GM18873 (cell line): ENCODE results near the gene G3BP2.
"Not testable (repeated sequence)": the region's sequence is repeated elsewhere in the genome, so short reads cannot be mapped to it uniquely, and the experiment has no call there.

ENCODE experiments used
- ATAC-seq: cut with Tn5 transposase; IDR thresholded peaks from one replicate; pipeline ENCODE4 v1.9.1; 2021; ENCODE audit warnings: mild to moderate bottlenecking, moderate library complexity, moderate number of reproducible peaks; ENCODE audit not compliant: unreplicated experiment, low FRiP score

The G3BP2 gene

GRCh38 chr4:75673027-75673958, at the start of gene G3BP2:
Gene G3BP2, minus strand, starts transcription at chr4:75673411. Its CDS starts 11,386 bp downstream, at chr4:75662025.
- ATAC-seq: peak; percentile 94

GRCh38 chr4:75722417-75722816, 49.2 kb upstream of the G3BP2 start:
- no peak for ATAC-seq

- ATAC-seq: no peak
Measured at GRCh38 chr4:75718529-75718928, 45.3 kb upstream of the G3BP2 start.

GRCh38 chr4:75717408-75717807, 44.2 kb upstream of the G3BP2 start:
- ATAC-seq: no peak

- not testable (repeated sequence) for ATAC-seq
Measured at GRCh38 chr4:75716054-75716453, 42.8 kb upstream of the G3BP2 start.

GRCh38 chr4:75715105-75715799, 42.0 kb upstream of the G3BP2 start:
- ATAC-seq: no peak

- ATAC-seq: no peak
Measured at GRCh38 chr4:75714704-75715103, 41.5 kb upstream of the G3BP2 start.

GRCh38 chr4:75714011-75714410, 40.8 kb upstream of the G3BP2 start:
- ATAC-seq: no peak

- ATAC-seq: no peak
Measured at GRCh38 chr4:75710246-75710645, 37.0 kb upstream of the G3BP2 start.

- no peak for ATAC-seq
Measured at GRCh38 chr4:75708218-75708691, 35.0 kb upstream of the G3BP2 start.

GRCh38 chr4:75705198-75705977, 32.2 kb upstream of the G3BP2 start:
- ATAC-seq: no peak

- no peak for ATAC-seq
Measured at GRCh38 chr4:75702919-75703411, 29.8 kb upstream of the G3BP2 start.

GRCh38 chr4:75699299-75699698, 26.1 kb upstream of the G3BP2 start:
- no peak for ATAC-seq

- ATAC-seq: peak; percentile 31
Measured at GRCh38 chr4:75698963-75699228, 25.7 kb upstream of the G3BP2 start.

GRCh38 chr4:75698162-75698962, 25.2 kb upstream of the G3BP2 start:
- ATAC-seq: peak; percentile 96

GRCh38 chr4:75696581-75696980, 23.4 kb upstream of the G3BP2 start:
- no peak for ATAC-seq

GRCh38 chr4:75696071-75696470, 22.9 kb upstream of the G3BP2 start:
- ATAC-seq: no peak

GRCh38 chr4:75692066-75692465, 18.9 kb upstream of the G3BP2 start:
- not testable (repeated sequence) for ATAC-seq

GRCh38 chr4:75687125-75687524, 13.9 kb upstream of the G3BP2 start:
- ATAC-seq: not testable (repeated sequence)

- no peak for ATAC-seq
Measured at GRCh38 chr4:75686346-75686745, 13.1 kb upstream of the G3BP2 start.
